ENCODE measurements around the gene FAM98C.
"Not testable (repeated sequence)": the region's sequence is repeated elsewhere in the genome, so short reads cannot be mapped to it uniquely, and the experiment has no call there.

Gene FAM98C

GRCh38 chr19:38402967-38403674, at the start of gene FAM98C:
Gene FAM98C (plus strand): TSS chr19:38403093. CDS start chr19:38403154, 61 bp downstream.
- peak; percentile 41 to 99 (median 95) for DNase-seq

GRCh38 chr19:38355728-38356725, 46.9 kb upstream of the FAM98C start:
- DNase-seq: no peak

GRCh38 chr19:38358071-38358470, 44.8 kb upstream of the FAM98C start:
- DNase-seq: no peak

- DNase-seq: no peak
Observed at GRCh38 chr19:38359242-38360021, 43.5 kb upstream of the FAM98C start.

- no peak for DNase-seq
Observed at GRCh38 chr19:38360351-38360750, 42.5 kb upstream of the FAM98C start.

GRCh38 chr19:38360839-38361631, 41.9 kb upstream of the FAM98C start:
- no peak for DNase-seq

- DNase-seq: peak in 41 of 51 donors; percentile 7 to 72 (median 32)
Observed at GRCh38 chr19:38361633-38362075, 41.2 kb upstream of the FAM98C start.

GRCh38 chr19:38362076-38362945, 40.6 kb upstream of the FAM98C start:
- peak in 11 of 51 donors; percentile 5 to 46 (median 31) for DNase-seq

- not testable (repeated sequence) for DNase-seq
Observed at GRCh38 chr19:38362946-38363688, 39.8 kb upstream of the FAM98C start.

- no peak for DNase-seq
Observed at GRCh38 chr19:38367041-38367440, 35.9 kb upstream of the FAM98C start.

- DNase-seq: no peak
Observed at GRCh38 chr19:38369584-38369983, 33.3 kb upstream of the FAM98C start.

GRCh38 chr19:38370299-38370698, 32.6 kb upstream of the FAM98C start:
- no peak for DNase-seq

- no peak for DNase-seq
Observed at GRCh38 chr19:38371081-38371480, 31.8 kb upstream of the FAM98C start.

- DNase-seq: no peak
Observed at GRCh38 chr19:38373907-38374331, 29.0 kb upstream of the FAM98C start.

GRCh38 chr19:38374332-38375097, 28.4 kb upstream of the FAM98C start, which contains the start of gene PSMD8:
Gene PSMD8 (plus strand): TSS chr19:38374571. CDS start chr19:38374602, 31 bp downstream.
- DNase-seq: peak; percentile 72 to 100 (median 99)

- DNase-seq: no peak
Observed at GRCh38 chr19:38375098-38375493, 27.8 kb upstream of the FAM98C start.

- no peak for DNase-seq
Observed at GRCh38 chr19:38375748-38376147, 27.1 kb upstream of the FAM98C start.

GRCh38 chr19:38376576-38376975, 26.3 kb upstream of the FAM98C start:
- no peak for DNase-seq

Measured in hypothalamus (tissue), 51 donors.